ENCODE results near the gene CYTH3. TPM values are rescaled to one million over a fixed set of nuclear protein-coding genes. Genes with fewer than 3 reads are reported as not detected.

Gene CYTH3
- total and polyA plus RNA-seq, 2 donors (not counting 3 experiments of a cell fraction or from before 2014, with no cell fraction given): 8.6 to 11.2 TPM

GRCh38 chr7:6299774-6300173 lies 27.4 kb upstream of the CYTH3 start:
- Histone ChIP-seq H4K20me1 (replicated peaks; ENCODE audit: control insufficient read depth, extremely low read depth, insufficient read depth, low read length) (no peaks in the 10 kb centered on the region), H3K9me3 (replicated peaks; ENCODE audit: control insufficient read depth, insufficient read depth, low read length) (no peaks in the 10 kb centered on the region), H3K27ac (ENCODE audit: insufficient read depth, low read depth, low read length) (no peak overlapping the region), H3K9me1 (replicated peaks; ENCODE audit: control insufficient read depth, extremely low read depth, insufficient read depth, low read length) (no peaks in the 10 kb centered on the region), H3K27me3 (ENCODE audit: control insufficient read depth in 2 of 2, insufficient read depth in 2 of 2, low read length in 2 of 2) (no peaks in the 10 kb centered on the region), H3K79me2 (ENCODE audit: control insufficient read depth, insufficient read depth, low read length) (no peaks in the 10 kb centered on the region), H2AFZ (ENCODE audit: low read depth, low read length) (no peak overlapping the region), H3K4me2 (ENCODE audit: insufficient read depth, low read length) (no peak overlapping the region), H3K4me3 (replicated peaks in 1 of 3; ENCODE audit: insufficient read depth in 1 of 3, low read depth in 1 of 3, low read length in 3 of 3) (no peak overlapping the region), H3K36me3 (ENCODE audit: control insufficient read depth in 2 of 2, extremely low read depth in 1 of 2, insufficient read depth in 2 of 2, low read length in 2 of 2) (no peaks in the 10 kb centered on the region), H3K4me1 (ENCODE audit: control insufficient read depth, extremely low read depth, insufficient read depth, low read length) (peaks cover 3% of the 10 kb centered on the region), H3K9ac (replicated peaks; ENCODE audit: extremely low read depth, insufficient read depth, low read length) (no peak overlapping the region)
- CTCF ChIA-PET: no interaction called here
- intact Hi-C loops (cut with micrococcal nuclease): loop anchor here (5.0 kb wide), 1 partner anchor 47 kb away; no protein-coding TSS in a partner anchor
- FAIRE-seq (no peak), DNase-seq (ENCODE audit: low read depth, low spot score) (no peak)
- POLR2A ChIA-PET: no interaction called here
- BruUV-seq (replicated peaks): no TSS peak
- dilution Hi-C loops (cut with MboI; ENCODE audit: extremely low pct_ligation_motif_present, low sequenced_read_pairs): no loop called here
- TF ChIP-seq FOS (IDR thresholded peaks at IDR 0.05; ENCODE audit: borderline replicate concordance, insufficient read depth, low read length): no peak
- TF ChIP-seq MYC (IDR thresholded peaks at IDR 0.05; ENCODE audit: low read depth, low read length): no peak
- TF ChIP-seq EZH2 (IDR thresholded peaks at IDR 0.05; ENCODE audit: borderline replicate concordance, low read depth, low read length, severe bottlenecking): no peak
- TF ChIP-seq MAX (IDR thresholded peaks at IDR 0.05; ENCODE audit: insufficient read depth, insufficient read length): no peak
- TF ChIP-seq GATA2 (IDR thresholded peaks at IDR 0.05; ENCODE audit: insufficient read depth, insufficient read length, low read depth, low read length): no peak
- no peak for TF ChIP-seq POLR2A (IDR thresholded peaks at IDR 0.05; ENCODE audit: low read depth, low read length)
- TF ChIP-seq POLR2AphosphoS5 (IDR thresholded peaks at IDR 0.05; ENCODE audit: insufficient read depth, low read depth, low read length): no peak
- no peak for TF ChIP-seq JUN (IDR thresholded peaks at IDR 0.05; ENCODE audit: borderline replicate concordance, insufficient read depth, insufficient read length, low read depth)
- TF ChIP-seq CTCF (IDR thresholded peaks at IDR 0.05; ENCODE audit: extremely low read depth in 1 of 2, insufficient read depth in 1 of 2, low read depth in 1 of 2, low read length in 2 of 2): no peak

Data from endothelial cell of umbilical vein (primary cell).